Testis (tissue), 3 donors: Measurements from ENCODE around the gene PLEKHA8. TPM values are rescaled to one million over a fixed set of nuclear protein-coding genes. Genes with fewer than 3 reads are reported as not detected.

Source experiments
- DNase-seq: peaks from one replicate; pipeline ENCODE4 v3.0.0-alpha.2; 2019
- H3K27ac ChIP-seq, 2 donors: fragments of 200-600 bp; sonication (generic); one replicate each; pipeline ENCODE4 v1.5.1; 2019
- H3K27me3 ChIP-seq: fragments of 200-600 bp; sonication (generic); one replicate; pipeline ENCODE4 v1.5.1; 2019
- H3K36me3 ChIP-seq: fragments of 200-600 bp; sonication (generic); one replicate; pipeline ENCODE4 v1.5.1; 2017; ENCODE audit warnings: low read depth; ENCODE audit errors: missing control alignments
- H3K4me1 ChIP-seq: fragments of 200-600 bp; sonication (generic); one replicate; pipeline ENCODE4 v1.5.1; 2019
- H3K4me3 ChIP-seq, 2 donors: fragments of 200-600 bp; sonication (generic); one replicate each; pipeline ENCODE4 v1.5.1; 2017 to 2019
- H3K9me3 ChIP-seq: fragments of 200-600 bp; sonication (generic); one replicate; pipeline ENCODE4 v1.5.1; 2017
- POLR2A ChIP-seq: fragments of 450-650 bp; IDR thresholded peaks from one replicate; pipeline ENCODE4 v1.6.1; 2017; ENCODE audit warnings: antibody characterized with exemption, mild to moderate bottlenecking, moderate library complexity
- WGBS, 2 donors: methylation state at CpG; one replicate each; pipeline ENCODE4 v1.1.5; 2018; 5-methylcytosine and 5-hydroxymethylcytosine counted together
- intact Hi-C: fragments of 100-400 bp; cut with DNase I; formaldehyde crosslinking; loops from one replicate; pipeline ENCODE4 v1.15.1; 2023; ENCODE audit warnings: low total_unique reads
- polyA plus RNA-seq: library from polyadenylated mRNA; stranded (reverse); fragments of 350-450 nt; fragmentation: Illumina TruSeq; extraction: RNeasy Lipid Tissue Mini Kit (QIAGEN cat#74804); gene quantifications from one replicate; pipeline ENCODE4 v1.2.3, GENCODE V29; 2014; ENCODE audit warnings: low read depth, low replicate concordance; ENCODE audit not compliant: insufficient read depth
- total RNA-seq, 2 donors: library from RNA; depleted of rRNA; stranded (reverse); fragments of >200 nt; gene quantifications; one replicate each; pipeline ENCODE4 v1.2.3, GENCODE V29; 2016
- TF ChIP-seq, protein P1 (sequence below), 3 experiments: fragments of 450-650 bp in 2 of 3; fragments of 200-600 bp in 1 of 3; sonication (generic) in 1 of 3; IDR thresholded peaks; one replicate each; pipeline ENCODE4 v1.5.1; 2016 to 2019; ENCODE audit warnings: antibody characterized with exemption in 3 of 3, mild to moderate bottlenecking in 2 of 3, moderate library complexity in 1 of 3

The PLEKHA8 gene
- total and polyA plus RNA-seq, 3 donors from 2014 or later, result 7.1 to 14.5 (median 11.0) TPM

DNA sequence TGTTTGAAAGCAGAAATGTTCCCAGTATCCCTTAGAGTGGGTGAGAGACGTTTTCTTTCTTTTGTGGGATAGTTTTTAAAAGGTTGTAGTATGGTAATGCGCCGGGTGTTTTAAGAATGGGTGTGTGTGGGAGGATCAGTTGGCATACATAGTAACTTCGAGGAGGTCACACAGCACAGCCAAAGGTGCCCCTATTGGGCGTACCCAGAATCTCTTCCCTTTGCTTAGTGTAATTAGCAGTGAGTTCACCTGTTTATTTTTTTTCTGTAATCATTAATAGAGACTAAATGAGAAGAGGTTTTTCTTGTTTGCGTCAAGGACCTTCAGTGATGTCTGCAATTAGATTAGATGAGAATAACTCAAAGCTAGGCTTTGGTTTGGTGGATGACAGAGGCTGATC, 1.5 kb downstream of the PLEKHA8 start:
- Histone ChIP-seq H3K4me3 (no peak overlapping the region), H3K27me3 (no peaks in the 10 kb centered on the region), H3K36me3 (no peaks in the 10 kb centered on the region), H3K9me3 (no peaks in the 10 kb centered on the region), H3K4me1 (peaks cover 22% of the 10 kb centered on the region), H3K27ac (no peak overlapping the region)
- intact Hi-C loops, result no loop called here
- 18 to 19% methylated on average over 6 of the region's 6 CpGs for WGBS, 2 donors
- no peak for DNase-seq
- TF ChIP-seq, protein P1, sequence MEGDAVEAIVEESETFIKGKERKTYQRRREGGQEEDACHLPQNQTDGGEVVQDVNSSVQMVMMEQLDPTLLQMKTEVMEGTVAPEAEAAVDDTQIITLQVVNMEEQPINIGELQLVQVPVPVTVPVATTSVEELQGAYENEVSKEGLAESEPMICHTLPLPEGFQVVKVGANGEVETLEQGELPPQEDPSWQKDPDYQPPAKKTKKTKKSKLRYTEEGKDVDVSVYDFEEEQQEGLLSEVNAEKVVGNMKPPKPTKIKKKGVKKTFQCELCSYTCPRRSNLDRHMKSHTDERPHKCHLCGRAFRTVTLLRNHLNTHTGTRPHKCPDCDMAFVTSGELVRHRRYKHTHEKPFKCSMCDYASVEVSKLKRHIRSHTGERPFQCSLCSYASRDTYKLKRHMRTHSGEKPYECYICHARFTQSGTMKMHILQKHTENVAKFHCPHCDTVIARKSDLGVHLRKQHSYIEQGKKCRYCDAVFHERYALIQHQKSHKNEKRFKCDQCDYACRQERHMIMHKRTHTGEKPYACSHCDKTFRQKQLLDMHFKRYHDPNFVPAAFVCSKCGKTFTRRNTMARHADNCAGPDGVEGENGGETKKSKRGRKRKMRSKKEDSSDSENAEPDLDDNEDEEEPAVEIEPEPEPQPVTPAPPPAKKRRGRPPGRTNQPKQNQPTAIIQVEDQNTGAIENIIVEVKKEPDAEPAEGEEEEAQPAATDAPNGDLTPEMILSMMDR (IDR thresholded peaks at IDR 0.05), result no peak
- no peak for TF ChIP-seq POLR2A

DNA sequence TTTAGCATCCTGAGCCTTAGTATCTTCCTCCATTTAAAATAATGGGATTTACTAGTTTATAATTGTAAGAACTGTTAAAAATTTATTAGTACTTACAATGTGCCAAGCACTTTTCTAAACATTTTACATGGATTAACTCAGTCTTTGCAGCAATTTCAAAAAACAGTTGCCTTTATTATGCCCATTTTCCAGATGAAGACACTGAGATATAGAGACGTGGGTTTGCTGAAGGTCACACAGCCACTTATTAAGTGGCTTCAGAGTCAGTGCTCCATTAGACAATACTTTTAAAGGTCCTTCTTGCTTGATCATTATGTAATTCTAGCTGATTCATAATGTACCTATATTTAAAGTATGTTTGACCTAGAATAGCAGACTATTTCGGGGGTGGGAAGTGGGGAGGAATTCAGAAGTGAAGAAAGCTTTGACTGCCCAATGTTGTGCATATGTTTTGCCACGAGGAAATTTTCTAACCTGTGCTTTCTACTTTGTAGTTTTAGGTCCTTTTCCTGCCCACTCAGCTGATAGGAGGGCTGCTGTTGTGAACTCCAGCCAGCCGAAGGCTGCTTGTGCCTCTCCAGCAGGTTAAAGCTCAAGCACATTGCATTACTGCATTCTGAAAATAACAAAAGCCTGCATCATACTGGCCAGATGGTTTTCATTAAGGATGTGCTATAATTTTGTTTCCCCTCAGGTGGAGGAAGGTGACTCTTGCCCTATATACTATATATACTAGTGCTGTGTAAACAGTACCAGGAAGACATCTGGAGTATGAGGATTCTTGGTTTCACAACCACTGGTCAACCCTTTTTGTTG, 4.3 kb downstream of the PLEKHA8 start:
- WGBS, 2 donors, result 42 to 51% methylated on average over 4 of the region's 4 CpGs
- TF ChIP-seq, protein P1 (IDR thresholded peaks at IDR 0.05), result no peak
- TF ChIP-seq POLR2A, result no peak
- no peaks in the 10 kb centered on the region for H3K9me3 ChIP-seq
- intact Hi-C loops, result no loop called here
- H3K4me1 ChIP-seq, result peaks cover 8% of the 10 kb centered on the region
- no peak overlapping the region for H3K4me3 ChIP-seq
- no peak for DNase-seq
- H3K36me3 ChIP-seq, result no peaks in the 10 kb centered on the region
- no peak overlapping the region for H3K27ac ChIP-seq
- no peaks in the 10 kb centered on the region for H3K27me3 ChIP-seq

DNA sequence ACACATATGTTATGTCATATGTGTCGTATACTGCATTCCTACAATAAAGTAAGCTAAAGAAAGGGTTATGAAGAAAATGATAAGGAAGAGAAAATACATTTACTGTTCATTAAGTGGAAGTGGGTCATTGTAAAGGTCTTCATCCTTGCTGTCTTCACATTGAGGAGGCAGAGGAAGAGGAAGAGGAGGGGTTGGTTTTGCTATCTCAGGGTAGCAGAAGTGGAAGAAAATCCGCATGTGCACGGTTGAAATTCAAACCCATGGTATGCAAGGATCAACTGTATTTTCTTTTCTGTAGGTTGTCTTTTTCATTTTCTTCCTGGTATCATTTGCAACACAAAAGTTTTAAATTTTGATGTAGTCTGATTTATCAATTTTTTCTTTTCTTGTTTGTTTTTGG, 6.3 kb downstream of the PLEKHA8 start:
- intact Hi-C loops, result no loop called here
- TF ChIP-seq, protein P1 (IDR thresholded peaks at IDR 0.05), result no peak
- TF ChIP-seq POLR2A, result no peak
- 92 to 93% methylated on average over 3 of the region's 3 CpGs for WGBS, 2 donors
- no peak for DNase-seq
- Histone ChIP-seq H3K36me3 (no peaks in the 10 kb centered on the region), H3K27me3 (no peaks in the 10 kb centered on the region), H3K9me3 (no peaks in the 10 kb centered on the region), H3K4me1 (peaks cover 6% of the 10 kb centered on the region), H3K4me3 (no peak overlapping the region), H3K27ac (no peak overlapping the region)

DNA sequence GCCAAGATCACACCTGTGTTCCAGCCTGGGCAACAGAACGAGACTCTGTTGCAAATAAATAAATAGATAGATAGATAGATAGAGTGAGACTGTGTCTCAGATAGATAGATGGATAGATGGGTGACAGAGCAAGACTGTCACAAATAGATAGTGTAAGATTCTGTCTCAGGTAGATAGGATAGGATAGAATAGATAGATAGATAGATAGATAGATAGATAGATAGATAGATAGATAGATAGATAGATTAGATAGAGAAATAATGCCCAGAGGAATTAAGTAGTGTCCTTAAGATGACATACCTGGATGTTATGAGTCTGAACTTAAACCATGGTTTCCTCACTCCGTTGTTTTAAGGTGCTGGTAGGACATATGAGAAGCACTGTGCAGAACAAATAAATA, 8.0 kb downstream of the PLEKHA8 start:
- WGBS, 2 donors, result 88 to 96% methylated on average over 2 of the region's 2 CpGs

More for the DNA sequence above, 8.0 kb downstream of the PLEKHA8 start:
- DNase-seq, result no peak
- Histone ChIP-seq H3K4me1 (no peaks in the 10 kb centered on the region), H3K27ac (no peak overlapping the region), H3K4me3 (no peak overlapping the region), H3K36me3 (no peaks in the 10 kb centered on the region), H3K27me3 (no peaks in the 10 kb centered on the region), H3K9me3 (no peaks in the 10 kb centered on the region)
- TF ChIP-seq, protein P1 (IDR thresholded peaks at IDR 0.05), result no peak
- no peak for TF ChIP-seq POLR2A
- intact Hi-C loops, result no loop called here
